HFFc6 (cell line): ENCODE results near the gene CLEC10A. TPM values are rescaled to one million over a fixed set of nuclear protein-coding genes. Genes with fewer than 3 reads are reported as not detected.

Experiments
- DNase-seq: peaks from one replicate; pipeline ENCODE4 v3.0.0-alpha.2; 2018
- H3K27ac Mint-ChIP-seq: 2 replicates; pipeline ENCODE4 v1.8.0; 2020; ENCODE audit warnings: mild to moderate bottlenecking, mixed read lengths
- H3K27me3 Mint-ChIP-seq: 2 replicates; pipeline ENCODE4 v1.8.0; 2021; ENCODE audit warnings: mild to moderate bottlenecking, moderate library complexity, mixed read lengths; ENCODE audit not compliant: insufficient read depth
- H3K36me3 Mint-ChIP-seq: 2 replicates; pipeline ENCODE4 v1.8.0; 2021; ENCODE audit warnings: low read depth, mixed read lengths
- H3K4me1 Mint-ChIP-seq: 2 replicates; pipeline ENCODE4 v1.8.0; 2020; ENCODE audit warnings: low read depth, mixed read lengths
- H3K4me3 Mint-ChIP-seq: 2 replicates; pipeline ENCODE4 v1.8.0; 2020; ENCODE audit warnings: mild to moderate bottlenecking, moderate library complexity, mixed read lengths
- H3K9me3 Mint-ChIP-seq: 2 replicates; pipeline ENCODE4 v1.8.0; 2020; ENCODE audit warnings: mild to moderate bottlenecking, mixed read lengths
- CTCF ChIP-seq: fragments of 200-600 bp; sonication (generic); IDR thresholded peaks from 2 replicates; pipeline ENCODE4 v1.5.0; 2021; ENCODE audit warnings: antibody characterized with exemption, mild to moderate bottlenecking
- total RNA-seq, 6 experiments: library from RNA; stranded (reverse); fragmentation: NEBNext Ultra II Directional; extraction: Animal tissue kit (Norgen Biotek cat#: 25700); gene quantifications; 2 replicates in 1 of 6; 3 replicates in 5 of 6; pipeline ENCODE4 v1.2.3, GENCODE V29; 2021

The CLEC10A gene
- total RNA-seq, 6 experiments from 2014 or later, result not detected

GRCh38 chr17:7114241-7114874, 34.3 kb upstream of the CLEC10A start, which contains the start of gene ASGR2:
TSS of gene ASGR2 (minus strand) at chr17:7114822. CDS start at chr17:7114240, 582 bp downstream.
- Mint-ChIP-seq H3K27ac (no peak within 1 kb of the TSS), H3K4me1 (no peaks in the 10 kb centered on the region), H3K9me3 (no peaks in the 10 kb centered on the region), H3K36me3 (no peaks in the 10 kb centered on the region), H3K4me3 (no peak within 1 kb of the TSS), H3K27me3 (peaks cover 20% of the 10 kb centered on the region)
- TF ChIP-seq CTCF, result no peak
- DNase-seq, result no peak

DNA sequence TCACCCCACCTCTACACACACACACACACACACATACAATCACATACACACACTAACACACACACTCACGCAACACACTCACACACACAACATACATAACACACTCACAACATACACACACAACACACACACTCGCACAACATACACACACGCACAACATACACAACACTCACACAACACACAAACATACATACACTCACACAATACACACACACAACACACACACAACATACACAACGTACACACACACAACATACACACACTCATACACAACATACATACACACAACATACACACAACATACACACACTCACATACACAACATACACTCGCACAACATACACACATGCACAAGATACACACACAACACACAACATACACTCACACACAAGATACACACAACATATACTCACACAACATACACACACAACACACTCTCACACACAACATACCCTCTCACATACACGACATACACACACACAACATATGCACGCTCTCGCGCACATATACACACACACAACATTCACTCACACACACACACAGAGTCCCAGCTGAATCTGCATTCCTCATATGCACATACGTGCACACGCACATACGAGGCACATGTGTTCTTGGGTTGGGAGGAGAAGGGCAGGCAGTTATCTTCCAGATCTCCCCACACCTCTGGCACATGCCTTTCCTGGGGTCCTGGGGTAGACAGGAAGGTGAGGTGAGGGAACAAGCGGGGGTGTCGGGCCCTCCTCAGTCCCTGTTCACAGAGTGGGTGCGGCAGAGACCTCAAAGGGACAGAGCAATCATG, 33.4 kb upstream of the CLEC10A start:
- no peak for TF ChIP-seq CTCF
- H3K4me3 Mint-ChIP-seq, result no peak overlapping the region
- peaks cover 22% of the 10 kb centered on the region for H3K27me3 Mint-ChIP-seq
- H3K9me3 Mint-ChIP-seq, result no peaks in the 10 kb centered on the region
- DNase-seq, result no peak
- no peaks in the 10 kb centered on the region for H3K36me3 Mint-ChIP-seq
- no peaks in the 10 kb centered on the region for H3K4me1 Mint-ChIP-seq
- H3K27ac Mint-ChIP-seq, result no peak overlapping the region

GRCh38 chr17:7112510-7113108, 32.6 kb upstream of the CLEC10A start:
- no peak overlapping the region for H3K27ac Mint-ChIP-seq
- TF ChIP-seq CTCF, result no peak
- H3K4me1 Mint-ChIP-seq, result no peaks in the 10 kb centered on the region
- no peaks in the 10 kb centered on the region for H3K9me3 Mint-ChIP-seq
- DNase-seq, result no peak
- H3K4me3 Mint-ChIP-seq, result no peak overlapping the region
- H3K27me3 Mint-ChIP-seq, result peaks cover 20% of the 10 kb centered on the region
- H3K36me3 Mint-ChIP-seq, result no peaks in the 10 kb centered on the region

DNA sequence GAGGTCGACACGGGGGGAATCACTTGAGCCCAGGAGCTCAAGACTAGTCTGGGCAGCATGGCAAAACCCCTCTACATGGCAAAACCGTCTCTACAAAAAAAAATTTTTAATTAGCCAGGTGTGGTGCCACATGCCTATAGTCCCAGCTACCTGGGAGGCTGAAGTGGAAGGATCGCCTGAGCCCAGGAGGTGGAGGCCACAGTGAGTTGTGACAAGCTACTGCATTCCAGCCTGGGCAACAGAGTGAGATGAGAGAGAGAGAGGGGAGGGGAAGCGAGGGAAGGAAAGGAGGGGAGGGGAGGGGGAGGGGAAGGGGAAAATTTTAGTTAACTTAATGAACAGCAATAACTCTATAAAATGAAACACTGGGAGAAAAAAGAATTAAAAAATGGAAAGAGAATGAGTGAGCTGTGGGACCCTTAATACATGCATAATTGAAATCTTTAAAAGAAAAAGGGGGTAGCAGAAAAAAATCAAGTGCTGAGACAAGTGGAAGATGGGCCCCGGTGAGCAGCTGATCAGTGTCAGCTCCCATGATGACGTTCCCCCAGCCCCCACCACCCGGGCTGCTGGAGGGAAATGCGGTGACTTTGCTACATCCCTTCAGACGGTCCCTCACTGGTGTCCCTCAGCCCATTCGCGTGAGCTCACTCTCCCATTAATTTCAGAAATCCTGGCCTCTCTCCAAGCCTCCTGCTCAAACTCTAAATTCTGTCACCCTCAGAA, 31.9 kb upstream of the CLEC10A start:
- peaks cover 18% of the 10 kb centered on the region for H3K27me3 Mint-ChIP-seq
- no peak for TF ChIP-seq CTCF
- no peak overlapping the region for H3K4me3 Mint-ChIP-seq
- DNase-seq, result no peak
- no peak overlapping the region for H3K27ac Mint-ChIP-seq
- no peaks in the 10 kb centered on the region for H3K9me3 Mint-ChIP-seq
- no peaks in the 10 kb centered on the region for H3K36me3 Mint-ChIP-seq
- no peaks in the 10 kb centered on the region for H3K4me1 Mint-ChIP-seq

- Mint-ChIP-seq H3K27ac (no peak overlapping the region), H3K27me3 (peaks cover 19% of the 10 kb centered on the region), H3K36me3 (no peaks in the 10 kb centered on the region), H3K9me3 (no peaks in the 10 kb centered on the region), H3K4me1 (no peaks in the 10 kb centered on the region), H3K4me3 (no peak overlapping the region)
- TF ChIP-seq CTCF, result no peak
- DNase-seq, result no peak
Measured at GRCh38 chr17:7110617-7111306, 30.7 kb upstream of the CLEC10A start.
